OCI-LY1 (cell line): ENCODE data around the gene TRAPPC12.

Source experiments
- EZH2 ChIP-seq: fragments of 200-600 bp; sonication (generic), shearing (Covaris generic); IDR thresholded peaks from 2 replicates; pipeline ENCODE4 v1.8.0; 2017; ENCODE audit warnings: borderline replicate concordance, mixed run types, mild to moderate bottlenecking, antibody characterized with exemption, low read length, moderate library complexity, mixed read lengths
- TF ChIP-seq, protein P1 (sequence below): fragments of 200-600 bp; sonication (generic), shearing (Covaris generic); IDR thresholded peaks from 2 replicates; pipeline ENCODE4 v1.5.1; 2017; ENCODE audit warnings: mild to moderate bottlenecking, antibody characterized with exemption, low read length, moderate library complexity, mixed read lengths

DNA sequence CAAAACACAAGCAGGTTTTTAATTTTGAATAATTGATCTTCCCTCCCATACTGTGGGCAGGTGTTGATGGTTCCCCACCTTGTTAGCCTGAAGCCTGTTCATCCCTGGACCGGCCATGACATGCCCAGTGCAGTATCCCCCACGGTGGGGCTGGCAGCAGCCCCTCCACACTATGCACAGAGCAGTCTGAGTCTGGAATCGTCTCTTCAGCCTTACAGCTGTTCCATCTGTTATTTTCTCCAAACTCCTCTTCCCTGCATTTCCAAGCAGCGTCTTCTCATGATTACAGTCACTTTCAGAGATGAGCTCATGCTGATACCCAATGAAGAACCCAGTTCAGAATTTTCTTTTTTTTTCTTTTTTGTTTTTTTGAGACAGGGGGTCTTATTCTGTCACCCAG, 71.7 kb downstream of the TRAPPC12 start:
- TF ChIP-seq, protein P1, sequence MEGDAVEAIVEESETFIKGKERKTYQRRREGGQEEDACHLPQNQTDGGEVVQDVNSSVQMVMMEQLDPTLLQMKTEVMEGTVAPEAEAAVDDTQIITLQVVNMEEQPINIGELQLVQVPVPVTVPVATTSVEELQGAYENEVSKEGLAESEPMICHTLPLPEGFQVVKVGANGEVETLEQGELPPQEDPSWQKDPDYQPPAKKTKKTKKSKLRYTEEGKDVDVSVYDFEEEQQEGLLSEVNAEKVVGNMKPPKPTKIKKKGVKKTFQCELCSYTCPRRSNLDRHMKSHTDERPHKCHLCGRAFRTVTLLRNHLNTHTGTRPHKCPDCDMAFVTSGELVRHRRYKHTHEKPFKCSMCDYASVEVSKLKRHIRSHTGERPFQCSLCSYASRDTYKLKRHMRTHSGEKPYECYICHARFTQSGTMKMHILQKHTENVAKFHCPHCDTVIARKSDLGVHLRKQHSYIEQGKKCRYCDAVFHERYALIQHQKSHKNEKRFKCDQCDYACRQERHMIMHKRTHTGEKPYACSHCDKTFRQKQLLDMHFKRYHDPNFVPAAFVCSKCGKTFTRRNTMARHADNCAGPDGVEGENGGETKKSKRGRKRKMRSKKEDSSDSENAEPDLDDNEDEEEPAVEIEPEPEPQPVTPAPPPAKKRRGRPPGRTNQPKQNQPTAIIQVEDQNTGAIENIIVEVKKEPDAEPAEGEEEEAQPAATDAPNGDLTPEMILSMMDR = no peak
- no peak for TF ChIP-seq EZH2
